Thyroid gland (tissue), 4 donors: ENCODE data around the gene P2RX2.

Source experiments
- POLR2A ChIP-seq, 2 donors: fragments of 450-650 bp; IDR thresholded peaks; one replicate each; pipeline ENCODE4 v1.6.1; 2017; ENCODE audit warnings: antibody characterized with exemption in 2 of 2, mild to moderate bottlenecking in 2 of 2, moderate library complexity in 1 of 2
- TF ChIP-seq, protein P1 (sequence below), 6 experiments: fragments of 200-600 bp in 3 of 6; fragments of 450-650 bp in 3 of 6; sonication (generic) in 3 of 6; IDR thresholded peaks; one replicate each; pipeline ENCODE4 v1.5.1; 2016 to 2019; ENCODE audit warnings: antibody characterized with exemption in 6 of 6, mild to moderate bottlenecking in 2 of 6, inconsistent platforms in 1 of 6, moderate library complexity in 1 of 6

DNA sequence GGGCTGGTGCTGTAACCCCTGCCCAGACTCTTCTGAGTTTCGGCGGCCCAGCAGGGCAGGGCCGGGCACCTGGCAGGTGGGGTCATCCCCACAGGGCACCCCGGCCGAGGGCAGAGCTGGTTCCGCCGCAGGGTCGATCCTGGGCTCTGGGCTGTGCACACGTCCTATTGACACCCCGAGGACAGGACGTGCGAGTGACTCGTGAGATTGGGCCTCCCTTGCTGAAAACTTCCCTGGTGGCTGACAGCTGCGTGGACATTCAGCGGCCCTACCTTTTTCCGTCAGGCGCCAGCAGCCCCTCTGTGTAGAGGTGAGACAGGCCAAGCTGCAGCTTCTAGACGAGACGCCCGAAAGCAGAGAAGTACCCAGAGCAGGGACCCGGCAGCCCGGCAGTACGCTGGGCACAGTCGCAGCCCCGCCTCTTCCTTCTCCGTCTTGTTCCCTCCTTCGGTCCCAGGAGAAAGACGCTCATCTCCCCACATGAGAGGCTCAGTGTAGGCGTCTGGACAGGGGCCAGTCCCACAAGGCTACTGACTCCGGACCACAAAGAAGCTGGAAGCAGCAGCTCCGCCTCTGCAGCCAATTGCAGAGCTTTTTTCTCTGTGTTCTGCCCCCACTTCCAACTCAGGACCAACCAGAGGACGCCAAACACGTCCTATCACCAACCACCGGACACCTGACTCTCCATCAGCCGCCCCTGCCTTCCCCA lies 8.4 kb upstream of the P2RX2 start, which contains the start of gene LRCOL1:
- TF ChIP-seq, protein P1, sequence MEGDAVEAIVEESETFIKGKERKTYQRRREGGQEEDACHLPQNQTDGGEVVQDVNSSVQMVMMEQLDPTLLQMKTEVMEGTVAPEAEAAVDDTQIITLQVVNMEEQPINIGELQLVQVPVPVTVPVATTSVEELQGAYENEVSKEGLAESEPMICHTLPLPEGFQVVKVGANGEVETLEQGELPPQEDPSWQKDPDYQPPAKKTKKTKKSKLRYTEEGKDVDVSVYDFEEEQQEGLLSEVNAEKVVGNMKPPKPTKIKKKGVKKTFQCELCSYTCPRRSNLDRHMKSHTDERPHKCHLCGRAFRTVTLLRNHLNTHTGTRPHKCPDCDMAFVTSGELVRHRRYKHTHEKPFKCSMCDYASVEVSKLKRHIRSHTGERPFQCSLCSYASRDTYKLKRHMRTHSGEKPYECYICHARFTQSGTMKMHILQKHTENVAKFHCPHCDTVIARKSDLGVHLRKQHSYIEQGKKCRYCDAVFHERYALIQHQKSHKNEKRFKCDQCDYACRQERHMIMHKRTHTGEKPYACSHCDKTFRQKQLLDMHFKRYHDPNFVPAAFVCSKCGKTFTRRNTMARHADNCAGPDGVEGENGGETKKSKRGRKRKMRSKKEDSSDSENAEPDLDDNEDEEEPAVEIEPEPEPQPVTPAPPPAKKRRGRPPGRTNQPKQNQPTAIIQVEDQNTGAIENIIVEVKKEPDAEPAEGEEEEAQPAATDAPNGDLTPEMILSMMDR (IDR thresholded peaks at IDR 0.05) = no peak
- TF ChIP-seq POLR2A (IDR thresholded peaks at IDR 0.05) = no peak
